GF-D8 (cell line): ENCODE results near the gene CHRNB1.

Experiments
- DNase-seq: peaks from one replicate; lab custom pipeline; 2025; lab: John Stamatoyannopoulos, UW

CHRNB1 gene

DNA sequence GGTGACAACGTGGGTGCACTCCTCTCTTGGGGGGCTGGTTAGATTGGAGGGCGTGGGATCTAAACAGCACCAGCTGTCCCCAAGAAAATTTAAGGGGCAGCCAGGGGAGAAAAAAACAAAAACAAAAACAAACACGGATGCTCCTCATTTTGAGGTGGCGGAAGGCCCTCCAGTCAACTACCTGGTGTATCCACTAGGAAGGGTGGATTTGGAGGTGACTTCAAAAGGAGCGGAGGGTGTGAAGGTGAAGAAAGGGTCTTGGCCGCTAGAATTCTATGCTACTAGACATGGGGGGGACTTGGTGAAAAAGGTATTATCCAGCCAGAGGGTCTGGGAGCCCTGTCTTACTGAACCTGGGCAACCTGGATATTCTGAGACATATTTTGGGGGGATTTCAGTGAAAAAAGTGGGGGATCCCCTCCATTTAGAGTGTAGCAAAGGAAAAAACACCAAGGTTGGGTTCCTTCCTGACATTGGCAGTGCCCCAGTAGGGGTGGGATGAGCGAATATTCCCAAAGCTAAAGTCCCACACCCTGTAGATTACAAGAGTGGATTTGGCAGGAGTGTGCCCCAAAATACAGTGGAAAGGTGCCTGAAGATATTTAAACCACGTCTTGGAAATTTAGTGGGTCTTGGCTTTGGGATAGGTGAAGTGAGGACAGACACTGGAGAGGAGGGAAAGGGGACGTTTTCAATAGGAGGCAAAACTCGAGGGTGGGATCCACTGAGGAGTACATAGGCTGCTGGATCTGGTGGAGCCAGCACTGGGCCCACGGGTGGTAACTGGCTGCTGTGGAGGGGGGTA is 6.0 kb upstream of the CHRNB1 start:
- no peak for DNase-seq

DNA sequence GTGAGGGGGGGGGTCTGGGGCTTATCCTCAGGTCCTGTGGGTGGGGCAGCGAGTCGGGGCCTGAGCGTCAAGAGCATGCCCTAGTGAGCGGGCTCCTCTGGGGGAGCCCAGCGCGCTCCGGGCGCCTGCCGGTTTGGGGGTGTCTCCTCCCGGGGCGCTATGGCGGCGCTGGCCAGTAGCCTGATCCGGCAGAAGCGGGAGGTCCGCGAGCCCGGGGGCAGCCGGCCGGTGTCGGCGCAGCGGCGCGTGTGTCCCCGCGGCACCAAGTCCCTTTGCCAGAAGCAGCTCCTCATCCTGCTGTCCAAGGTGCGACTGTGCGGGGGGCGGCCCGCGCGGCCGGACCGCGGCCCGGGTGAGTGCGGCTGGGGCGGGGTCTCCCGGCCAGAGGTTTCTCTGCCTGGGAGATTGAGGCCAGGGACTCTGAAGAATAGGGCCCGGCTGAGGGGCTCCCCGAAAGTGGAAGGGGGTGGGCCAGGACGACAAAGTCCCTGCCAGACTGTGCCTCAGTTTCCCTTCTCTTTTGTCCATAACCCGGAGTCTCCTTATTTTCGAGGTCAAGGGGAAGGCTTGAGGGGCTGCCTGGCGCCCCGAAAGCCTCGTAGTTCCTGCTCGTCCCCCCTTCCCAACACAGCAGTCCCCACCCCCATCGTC is 5.3 kb upstream of the CHRNB1 start, which contains the start of gene FGF11:
Gene FGF11 (plus strand): TSS at position 51 of the 651 bp plus-strand sequence. CDS start 109 bp downstream, at position 160.
- DNase-seq, result no peak

DNA sequence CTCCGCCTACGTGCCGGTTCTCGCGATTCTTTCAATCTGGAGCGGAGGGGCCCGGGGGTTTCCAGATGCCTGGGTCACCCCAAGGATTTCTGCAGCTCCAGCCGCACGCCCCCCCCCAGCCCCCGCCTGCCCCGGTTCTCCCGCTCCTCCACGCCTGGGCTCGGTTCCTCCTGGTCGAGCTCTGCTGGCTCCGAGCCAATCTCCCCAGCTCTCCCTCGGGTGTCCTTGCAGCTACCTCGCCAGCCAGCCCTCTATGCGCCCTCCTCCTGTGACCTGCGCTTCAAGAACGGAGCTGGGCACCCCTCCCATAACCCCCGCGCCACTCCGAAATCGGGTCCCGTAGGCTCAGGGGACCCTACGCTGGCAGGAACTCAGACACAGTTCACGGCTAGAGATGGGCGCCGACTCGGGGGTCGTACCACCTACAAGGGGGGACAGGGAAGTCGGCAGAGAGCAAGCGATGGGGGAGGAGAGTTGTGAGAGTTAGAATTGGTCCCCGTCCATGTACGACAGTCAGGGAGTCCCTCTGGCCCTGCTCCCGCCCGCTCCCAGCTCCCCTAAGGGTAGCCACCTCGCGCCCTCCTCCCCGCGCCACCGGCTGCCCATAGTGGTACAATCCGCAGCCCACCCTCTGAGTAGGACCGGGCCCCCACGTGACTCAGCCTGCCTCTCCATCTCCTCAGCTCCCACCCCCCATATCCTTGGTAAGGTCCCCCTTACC is 4.6 kb upstream of the CHRNB1 start:
- no peak for DNase-seq

DNA sequence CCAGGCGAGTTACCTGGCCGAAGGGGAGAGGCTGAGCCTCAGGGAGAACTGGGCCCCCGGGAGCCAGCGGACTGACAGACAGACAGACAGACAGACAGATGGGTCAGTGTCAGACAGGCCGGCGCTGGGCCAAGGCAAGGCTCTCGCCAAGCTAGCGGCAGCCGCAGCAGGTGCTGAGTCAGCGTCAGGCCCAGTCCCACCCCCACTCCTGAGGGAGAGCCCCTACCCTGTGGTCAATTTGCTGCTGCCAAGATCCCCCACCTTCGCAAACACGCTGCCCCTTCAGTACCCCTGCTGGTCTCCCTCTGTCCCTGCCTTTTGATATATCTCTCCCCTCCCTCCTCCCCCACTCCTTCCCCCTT is 4.0 kb upstream of the CHRNB1 start:
- DNase-seq, result no peak

DNA sequence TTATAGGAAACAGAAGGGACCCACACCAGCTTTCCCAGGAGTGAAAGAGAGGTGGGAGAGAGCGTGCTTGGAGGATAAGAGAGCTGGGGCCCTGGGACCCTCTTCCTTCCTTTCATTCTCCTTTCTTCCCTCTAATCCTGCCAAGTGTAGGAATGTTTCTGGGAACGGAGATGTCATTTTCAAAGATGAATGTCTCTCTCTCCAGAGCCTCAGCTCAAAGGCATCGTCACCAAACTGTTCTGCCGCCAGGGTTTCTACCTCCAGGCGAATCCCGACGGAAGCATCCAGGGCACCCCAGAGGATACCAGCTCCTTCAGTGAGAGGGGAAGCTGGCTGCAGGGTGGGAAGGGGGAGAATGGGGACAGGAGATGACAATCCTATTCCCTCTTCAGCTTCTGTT is 3.6 kb upstream of the CHRNB1 start:
- no peak for DNase-seq

DNA sequence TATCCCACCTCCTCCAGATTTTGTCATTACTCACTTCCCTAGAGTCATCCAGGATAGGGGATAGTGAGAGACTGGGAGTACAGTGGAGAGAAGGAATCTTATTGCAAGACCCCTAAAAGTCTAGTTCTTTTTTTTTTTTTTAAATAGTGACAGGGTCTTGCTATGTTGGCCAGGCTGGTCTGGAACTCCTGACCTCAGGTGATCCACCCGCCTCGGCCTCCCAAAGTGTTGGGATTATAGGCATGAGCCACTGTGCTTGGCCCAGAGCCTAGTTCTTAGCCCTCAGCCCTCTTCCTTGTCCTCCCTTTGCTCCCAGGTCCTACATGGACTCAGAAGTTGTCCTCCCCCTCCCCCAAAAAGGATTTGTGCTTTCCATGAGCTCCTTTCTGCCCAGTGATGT is 2.7 kb upstream of the CHRNB1 start:
- DNase-seq, result no peak

DNA sequence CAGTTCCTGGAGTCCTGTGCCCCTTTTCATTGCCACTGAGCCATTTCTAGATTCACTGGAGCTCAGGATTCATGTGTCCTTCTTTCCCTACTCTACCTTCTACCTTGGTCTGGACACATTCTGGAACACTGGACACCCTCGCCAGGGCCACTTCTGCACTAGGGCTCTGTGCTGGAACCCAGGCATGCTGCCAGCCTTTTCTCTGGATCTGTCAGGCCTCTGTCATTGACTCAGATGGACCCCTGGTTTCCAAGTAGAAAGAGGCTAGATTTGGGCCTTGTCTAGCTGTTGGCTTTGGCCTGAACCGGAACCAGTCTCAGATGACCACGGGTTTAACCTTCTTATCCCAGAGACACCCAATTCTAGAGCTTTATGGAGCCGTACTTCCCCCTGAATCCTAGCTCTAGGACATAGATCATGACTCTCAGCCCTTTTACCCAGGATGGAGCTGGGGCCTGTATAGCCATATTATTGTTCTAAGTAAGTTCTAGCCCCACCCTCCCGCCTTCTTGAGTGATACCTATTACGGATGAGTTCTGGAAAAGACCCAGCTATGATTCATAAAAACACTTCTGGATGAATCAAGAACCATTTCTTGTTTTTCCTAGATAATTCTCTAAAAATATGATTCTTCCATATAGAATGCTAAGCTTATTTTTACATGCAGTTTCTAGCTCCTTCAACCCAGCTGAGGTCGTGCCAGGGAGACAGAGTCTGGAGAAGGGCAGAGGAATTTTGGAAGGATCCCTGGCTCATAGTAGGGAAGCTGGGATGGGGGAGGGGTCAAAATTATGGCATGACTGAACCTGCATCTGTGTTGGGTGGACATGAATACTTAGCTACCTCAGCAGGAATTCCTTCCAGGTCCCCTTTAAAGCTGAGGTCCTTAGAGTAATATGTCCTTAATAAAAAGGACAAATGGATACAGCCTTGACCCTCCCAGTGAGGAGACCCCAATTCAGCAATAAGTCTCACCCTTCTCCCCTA is 1.1 kb upstream of the CHRNB1 start:
- DNase-seq, result no peak

DNA sequence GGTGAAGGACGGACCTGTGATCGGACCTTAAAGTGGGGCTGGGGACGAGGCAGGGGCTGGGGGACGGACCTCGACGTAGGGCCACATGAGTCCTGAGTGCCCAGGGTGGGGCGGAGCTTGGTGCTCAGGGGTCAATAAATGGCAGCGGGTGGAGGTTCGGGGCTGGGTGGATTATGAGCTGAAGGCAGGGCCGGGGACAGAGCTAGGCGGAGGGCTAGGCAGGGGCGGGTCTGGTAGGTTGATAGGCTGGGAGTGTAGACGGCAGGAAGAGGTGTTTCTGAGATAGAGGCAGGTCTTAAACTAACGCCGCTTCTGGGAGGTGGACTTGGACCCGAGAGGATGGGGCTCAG is 733 bp downstream of the CHRNB1 start:
- DNase-seq, result no peak

DNA sequence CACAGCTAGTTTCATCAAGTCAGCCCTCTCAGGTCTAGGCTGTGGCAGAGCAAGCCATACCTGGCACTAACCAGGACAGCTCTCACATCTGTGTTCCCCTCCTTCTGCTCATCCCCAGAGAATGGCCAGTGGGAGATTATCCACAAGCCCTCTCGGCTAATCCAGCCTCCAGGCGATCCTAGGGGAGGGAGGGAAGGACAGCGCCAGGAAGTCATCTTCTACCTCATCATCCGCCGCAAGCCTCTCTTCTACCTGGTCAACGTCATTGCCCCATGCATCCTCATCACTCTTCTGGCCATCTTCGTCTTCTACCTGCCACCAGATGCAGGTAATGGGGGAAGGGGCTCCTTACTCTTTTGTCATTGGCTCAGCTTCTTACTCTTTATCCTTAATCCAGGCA is 3.6 kb downstream of the CHRNB1 start:
- DNase-seq, result no peak

DNA sequence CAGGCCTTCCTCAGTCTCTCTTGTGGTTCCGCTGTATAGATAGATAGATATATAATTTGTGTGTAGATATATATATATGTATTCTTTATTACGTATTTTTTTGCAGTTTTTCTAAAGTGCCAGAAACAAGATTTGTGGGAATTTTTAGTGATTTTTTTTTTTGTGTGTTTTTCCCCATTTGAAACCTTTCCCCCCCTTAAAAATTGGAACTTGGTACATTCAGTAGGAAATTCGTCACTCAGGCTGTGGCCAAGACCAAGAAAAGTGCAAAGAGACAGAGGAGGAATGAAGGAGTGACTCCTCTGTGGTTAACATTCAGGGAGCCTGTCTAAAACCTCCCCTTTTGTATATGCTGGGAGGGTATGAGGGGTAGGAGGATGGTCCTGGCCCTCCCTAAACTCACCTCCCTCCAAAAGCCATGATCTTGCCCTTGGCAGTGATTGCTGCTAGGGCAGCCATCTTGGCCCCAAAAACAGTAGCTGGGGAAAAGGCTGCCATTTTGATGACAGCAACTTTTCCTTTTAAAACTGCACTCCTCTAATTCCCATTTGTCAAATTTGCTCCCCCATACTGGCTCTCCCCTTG is 15.2 kb downstream of the CHRNB1 start:
- DNase-seq, result no peak

DNA sequence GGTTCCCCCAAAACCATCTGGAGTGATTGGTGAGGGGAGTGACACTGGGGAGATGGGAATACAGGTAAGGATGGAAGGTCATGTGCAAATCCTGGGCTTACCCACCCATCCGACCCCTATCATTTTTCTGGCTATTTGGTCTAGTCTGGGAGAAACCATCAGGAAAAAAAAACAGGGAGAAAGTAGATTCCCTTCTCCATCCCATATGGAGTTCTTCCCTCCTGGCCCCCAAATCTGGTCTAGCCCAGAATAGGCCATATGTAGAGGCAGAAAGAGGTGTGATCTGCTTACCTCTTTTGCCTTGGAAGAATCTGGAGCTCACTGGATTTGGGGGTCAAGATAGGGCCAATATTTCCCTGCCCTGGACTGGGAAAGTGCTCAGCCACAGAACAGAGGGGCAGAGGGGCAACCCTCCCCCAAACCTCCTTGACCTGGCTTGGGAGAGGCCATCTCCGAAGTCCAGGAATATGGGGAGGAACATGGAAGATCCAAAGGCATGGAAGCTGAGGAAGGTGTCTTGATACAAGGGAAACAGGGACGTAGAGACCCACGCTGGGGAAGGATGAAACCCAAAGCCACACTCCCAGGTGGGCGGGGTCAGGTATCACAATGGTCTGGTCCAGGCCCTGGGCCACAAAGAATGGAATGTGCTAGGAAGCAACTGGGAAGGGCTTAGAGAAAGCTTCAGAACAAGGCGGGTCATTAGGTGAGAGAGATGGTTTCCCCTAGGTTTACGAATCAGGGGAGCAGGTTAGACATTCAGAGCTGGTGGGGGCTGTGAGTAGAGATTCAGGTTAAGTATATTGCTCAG is 16.2 kb downstream of the CHRNB1 start:
- no peak for DNase-seq

DNA sequence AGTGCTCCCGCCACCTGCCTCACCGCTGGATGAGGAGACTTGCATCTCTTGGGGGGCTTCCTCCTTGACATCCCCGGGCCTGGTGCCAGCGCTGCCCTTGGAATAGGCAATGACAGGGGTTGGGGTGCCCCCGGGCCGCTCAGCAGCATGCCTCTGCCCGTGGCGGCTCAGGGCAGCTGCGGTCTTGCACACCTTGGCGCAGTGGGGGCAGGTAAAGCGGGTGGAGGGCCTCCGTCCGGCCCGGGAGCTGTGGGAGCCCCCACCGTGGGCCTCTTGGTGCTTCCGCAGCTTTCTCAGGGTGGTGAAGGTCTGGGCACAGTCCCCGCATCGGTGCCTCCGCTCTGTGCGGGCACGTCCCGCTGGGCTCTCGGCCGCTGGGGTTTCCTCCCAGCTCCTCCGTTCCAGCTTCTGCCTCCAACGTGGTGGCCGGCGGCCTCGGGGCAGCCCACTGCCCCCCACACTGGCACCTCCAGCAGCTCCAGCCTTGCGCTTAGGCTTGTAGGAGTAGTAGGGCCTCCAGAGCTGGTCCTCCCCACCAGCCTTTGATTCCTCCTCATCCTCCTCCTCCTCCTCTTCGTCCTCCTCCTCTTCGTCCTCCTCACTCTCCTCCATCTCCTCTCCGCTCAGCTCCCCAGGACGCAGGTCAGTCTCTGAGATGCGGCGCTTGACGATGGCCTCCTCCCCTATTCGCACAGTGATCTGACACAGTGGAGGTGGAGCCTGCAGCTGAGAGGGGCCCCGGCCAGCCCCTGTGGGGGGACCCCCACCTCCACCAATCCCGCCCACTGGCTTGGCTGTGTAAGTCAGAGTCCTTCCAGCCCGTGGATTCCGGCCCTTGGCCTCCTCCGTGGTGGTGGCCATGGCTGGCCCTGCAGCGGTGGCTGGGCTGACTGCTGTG is 17.9 kb downstream of the CHRNB1 start:
- DNase-seq, result no peak

DNA sequence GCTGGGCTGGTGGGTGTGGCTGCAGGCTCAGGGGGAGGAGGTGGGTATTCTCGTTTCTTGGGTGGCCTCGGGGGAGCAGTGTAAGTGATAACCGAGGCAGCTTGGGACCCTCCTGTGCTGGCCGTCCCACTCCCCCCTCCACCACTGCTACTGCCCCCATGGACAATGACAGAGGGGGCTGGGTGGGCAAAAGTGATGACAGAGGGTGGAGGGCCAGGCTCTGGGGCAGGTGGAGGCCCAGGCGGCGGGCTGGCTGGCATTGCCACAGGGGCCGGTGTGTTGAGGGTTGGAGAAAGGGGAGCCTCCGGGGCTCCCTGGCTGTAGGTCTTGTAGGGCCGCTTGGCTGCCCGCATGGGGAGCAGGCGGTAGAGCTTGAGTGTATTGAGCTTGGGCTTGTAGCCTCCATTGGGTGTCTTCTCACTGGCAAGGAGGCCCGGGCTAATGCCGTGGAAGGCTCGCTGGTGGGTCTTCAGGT is 18.5 kb downstream of the CHRNB1 start:
- no peak for DNase-seq

DNA sequence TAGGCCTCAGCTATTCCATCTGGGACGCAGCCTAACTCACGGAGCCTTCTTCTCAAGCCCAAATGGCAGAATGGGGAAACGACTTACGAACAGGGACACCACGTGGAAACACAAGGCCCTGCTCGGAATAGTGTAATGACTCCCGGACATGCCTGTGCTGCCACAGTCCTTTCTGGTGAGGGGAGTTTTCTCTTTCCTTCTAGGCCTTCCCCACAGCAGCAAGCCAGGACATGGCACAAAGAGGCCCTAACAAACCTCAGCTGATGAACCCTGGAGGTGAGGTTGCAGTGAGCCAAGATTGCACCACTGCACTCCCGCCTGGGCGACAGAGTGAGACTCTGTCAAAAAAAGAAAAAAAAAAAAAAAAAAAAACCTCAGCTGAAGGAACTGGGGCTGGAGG is 19.2 kb downstream of the CHRNB1 start:
- DNase-seq, result no peak

DNA sequence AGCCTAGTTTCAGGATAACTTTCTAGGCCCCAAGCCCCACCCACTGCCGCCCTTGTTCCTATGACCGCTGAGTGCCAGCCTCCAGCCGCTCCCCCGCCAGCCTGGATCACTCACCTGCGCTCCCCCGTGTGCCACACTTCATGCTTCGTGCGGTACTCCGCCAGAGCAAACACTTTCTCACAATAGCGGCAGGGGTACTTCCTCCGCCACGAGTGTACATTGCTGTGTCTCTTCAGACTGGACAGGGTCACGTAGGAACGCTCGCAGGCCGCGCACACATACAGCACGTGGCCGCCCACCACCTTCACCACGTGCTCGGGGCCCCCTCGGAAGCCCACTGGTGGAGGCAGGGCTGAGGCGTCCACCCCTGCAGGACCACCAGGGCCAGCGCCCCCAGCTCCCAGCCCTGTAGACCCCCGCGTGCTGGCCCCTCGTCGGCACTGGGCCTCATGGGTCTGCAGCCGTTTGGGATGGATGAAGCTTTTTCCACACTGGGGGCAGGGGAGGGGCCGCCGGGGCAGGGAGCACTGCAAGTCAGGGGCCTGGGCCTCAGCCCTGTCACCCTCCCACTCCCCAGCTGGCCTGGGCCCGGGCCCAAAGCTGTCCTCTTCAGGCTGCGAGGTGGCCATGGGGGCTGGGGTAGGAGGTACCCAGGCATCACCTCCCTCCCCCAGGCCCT is 20.9 kb downstream of the CHRNB1 start:
- no peak for DNase-seq

DNA sequence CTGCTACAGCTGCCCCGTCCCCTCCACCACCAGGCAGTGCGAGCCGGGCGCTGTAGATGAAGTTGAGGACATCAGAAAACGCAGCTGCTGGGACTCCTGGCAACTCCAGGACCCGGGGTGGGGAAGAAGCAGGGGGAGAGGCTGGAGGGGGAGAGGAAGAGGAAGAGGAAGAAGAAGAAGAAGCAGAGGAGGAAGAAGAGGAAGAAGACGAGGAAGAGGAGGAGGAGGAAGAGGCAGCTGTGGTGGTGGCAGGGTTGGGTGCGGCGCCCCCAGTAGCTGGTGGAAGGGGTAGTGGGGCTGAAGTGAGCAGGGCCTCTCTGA is 21.4 kb downstream of the CHRNB1 start:
- no peak for DNase-seq

DNA sequence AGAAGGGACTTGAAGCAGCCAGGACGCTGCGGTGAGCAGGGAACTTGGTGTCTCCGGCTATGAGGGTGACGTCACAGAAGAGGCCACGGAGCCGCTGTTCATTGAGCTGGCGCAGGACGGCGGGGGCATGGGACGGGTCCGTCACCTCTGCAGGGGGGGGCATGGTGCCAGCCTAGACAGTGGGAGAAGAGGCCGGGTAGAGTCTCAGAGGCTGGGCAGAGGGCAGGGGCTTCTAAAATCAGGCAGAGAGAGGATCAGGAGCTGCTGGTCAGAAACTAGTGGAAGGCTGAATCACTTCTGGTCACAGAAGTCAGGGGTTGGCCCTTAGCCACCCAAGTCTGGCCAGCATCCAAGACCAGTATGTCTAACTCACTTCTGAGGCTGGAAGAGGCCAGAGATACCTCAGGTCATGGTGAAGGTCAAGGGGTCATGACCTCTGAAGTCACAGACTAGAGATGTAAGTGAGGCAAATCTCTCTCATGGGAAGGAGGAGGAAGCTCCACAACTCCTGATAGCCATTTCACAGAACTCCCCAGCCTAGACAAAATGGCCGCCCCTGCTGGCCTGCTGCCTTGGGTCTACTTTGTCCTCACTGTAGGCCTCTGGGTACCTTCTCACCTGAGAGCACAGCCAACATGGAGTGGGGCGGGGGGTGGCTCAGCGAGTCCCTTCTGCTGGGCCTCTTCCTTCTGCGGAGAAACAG is 21.9 kb downstream of the CHRNB1 start:
- no peak for DNase-seq

DNA sequence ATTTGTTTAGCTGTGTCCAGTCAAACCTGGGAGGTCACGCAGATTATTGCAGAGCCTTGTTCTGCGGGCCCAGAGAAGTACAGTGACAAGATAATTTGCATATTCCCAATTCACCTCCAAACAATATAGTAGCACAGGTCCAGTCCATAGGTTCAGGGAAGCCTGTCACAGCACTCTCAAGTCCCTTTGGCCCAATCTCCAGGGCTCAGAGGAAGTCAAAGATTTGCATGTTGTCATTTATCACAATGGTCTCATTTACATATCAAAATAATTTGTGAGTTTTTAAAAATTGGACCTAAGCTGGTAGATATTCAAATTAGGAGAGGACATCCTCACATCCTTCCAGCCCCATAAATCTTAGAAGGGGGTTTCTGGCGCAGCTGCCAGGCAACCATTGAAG is 22.6 kb downstream of the CHRNB1 start:
- DNase-seq, result no peak

DNA sequence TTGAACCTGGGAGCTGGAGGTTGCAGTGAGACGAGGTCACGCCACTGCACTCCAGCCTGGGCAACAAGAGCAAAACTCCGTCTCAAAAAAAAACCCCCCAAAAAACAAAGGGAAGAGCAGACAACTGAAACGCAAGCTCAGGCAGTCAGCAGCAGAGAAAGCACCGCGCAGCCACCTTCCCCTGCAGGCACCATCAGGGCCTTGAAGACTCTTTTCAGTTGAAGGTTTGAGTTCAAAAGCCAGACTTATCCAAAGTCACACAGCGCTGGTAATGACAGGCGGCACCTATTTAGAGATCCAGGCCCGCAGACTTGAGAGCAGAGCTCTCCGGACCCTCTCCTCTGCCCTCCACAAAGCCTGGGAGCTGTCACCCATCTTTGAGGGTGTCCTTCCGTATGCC is 23.4 kb downstream of the CHRNB1 start:
- no peak for DNase-seq
